ENCODE data around the gene SNX32.

SNX32 gene

GRCh38 chr11:65854852-65855837, 21.4 kb downstream of the SNX32 start:
- no peak for DNase-seq (ENCODE audit: low read depth in 3 of 3, low spot score in 1 of 3)

- DNase-seq (ENCODE audit: low read depth in 3 of 3, low spot score in 1 of 3) = no peak
These were observed 22.2 kb downstream of the SNX32 start for GRCh38 chr11:65855927-65856363.

- DNase-seq (ENCODE audit: low read depth in 3 of 3, low spot score in 1 of 3) = peak; percentile 62 to 65 (median 64)
These were observed 23.1 kb downstream of the SNX32 start for GRCh38 chr11:65856689-65857499.

GRCh38 chr11:65857500-65857852, 23.7 kb downstream of the SNX32 start:
- DNase-seq (ENCODE audit: low read depth in 3 of 3, low spot score in 1 of 3) = peak in 2 of 3 donors; percentile 40 to 46

- DNase-seq (ENCODE audit: low read depth in 3 of 3, low spot score in 1 of 3) = peak; percentile 90 to 95 (median 94)
These were observed 24.3 kb downstream of the SNX32 start, which contains the start of gene CFL1 for GRCh38 chr11:65857853-65858680. Gene CFL1 (minus strand): TSS chr11:65858180. CDS start chr11:65858099, 81 bp downstream.

- no peak for DNase-seq (ENCODE audit: low read depth in 3 of 3, low spot score in 1 of 3)
These were observed 24.9 kb downstream of the SNX32 start for GRCh38 chr11:65858681-65859087.

GRCh38 chr11:65859095-65859811, 25.5 kb downstream of the SNX32 start:
- DNase-seq (ENCODE audit: low read depth in 3 of 3, low spot score in 1 of 3) = peak; percentile 90 to 93 (median 92)

GRCh38 chr11:65859812-65860277, 26.1 kb downstream of the SNX32 start:
- peak in 1 of 3 donors; percentile 29 for DNase-seq (ENCODE audit: low read depth in 3 of 3, low spot score in 1 of 3)

- DNase-seq (ENCODE audit: low read depth in 3 of 3, low spot score in 1 of 3) = peak; percentile 87 to 97 (median 87)
These were observed 26.8 kb downstream of the SNX32 start, which contains the start of gene MUS81 for GRCh38 chr11:65860278-65861164. Gene MUS81 (plus strand): TSS chr11:65860433. CDS start chr11:65860754, 321 bp downstream.

- no peak for DNase-seq (ENCODE audit: low read depth in 3 of 3, low spot score in 1 of 3)
These were observed 27.4 kb downstream of the SNX32 start for GRCh38 chr11:65861165-65861505.

GRCh38 chr11:65861533-65862183, 27.9 kb downstream of the SNX32 start:
- DNase-seq (ENCODE audit: low read depth in 3 of 3, low spot score in 1 of 3) = no peak

- no peak for DNase-seq (ENCODE audit: low read depth in 3 of 3, low spot score in 1 of 3)
These were observed 28.5 kb downstream of the SNX32 start for GRCh38 chr11:65862191-65862735.

- no peak for DNase-seq (ENCODE audit: low read depth in 3 of 3, low spot score in 1 of 3)
These were observed 29.5 kb downstream of the SNX32 start for GRCh38 chr11:65862941-65863888.

GRCh38 chr11:65863889-65864705, 30.3 kb downstream of the SNX32 start:
- DNase-seq (ENCODE audit: low read depth in 3 of 3, low spot score in 1 of 3) = no peak

- no peak for DNase-seq (ENCODE audit: low read depth in 3 of 3, low spot score in 1 of 3)
These were observed 31.1 kb downstream of the SNX32 start for GRCh38 chr11:65864706-65865471.

All from stimulated activated CD4-positive, alpha-beta T cell treated with anti-CD3 and anti-CD28 coated beads, TNF-alpha, amount 100 ng/mL, for 1 hour (primary cell).